Esophagus muscularis mucosa (tissue), 4 donors: ENCODE data around the gene AP4S1. TPM values are rescaled to one million over a fixed set of nuclear protein-coding genes. Genes with fewer than 3 reads are reported as not detected.
A peak's percentile ranks its signal among the peaks of the same experiment; 100 is the strongest.

Source experiments
- DNase-seq: peaks from one replicate; pipeline ENCODE4 v3.0.0-alpha.2; 2017; ENCODE audit errors: extremely low spot score
- H3K27ac ChIP-seq, 4 donors: fragments of 200-600 bp; sonication (generic); replicated peaks in 1 of 4; 1 replicate in 3 of 4; 2 replicates in 1 of 4; pipeline ENCODE4 v1.5.1; 2016 to 2019; ENCODE audit warnings: mild to moderate bottlenecking in 1 of 4
- H3K27me3 ChIP-seq, 4 donors: fragments of 200-600 bp; sonication (generic); one replicate each; pipeline versions ENCODE4 v1.5.1 to v1.6.0; 2016 to 2019
- H3K36me3 ChIP-seq, 4 donors: fragments of 200-600 bp; sonication (generic); one replicate each; pipeline ENCODE4 v1.5.1; 2016 to 2019
- H3K4me1 ChIP-seq, 4 donors: fragments of 200-600 bp; sonication (generic); one replicate each; pipeline ENCODE4 v1.5.1; 2016 to 2019
- H3K4me3 ChIP-seq, 4 donors: fragments of 200-600 bp; sonication (generic); 1 replicate in 2 of 4; 2 replicates in 2 of 4; pipeline ENCODE4 v1.5.1; 2016 to 2019; ENCODE audit warnings: mild to moderate bottlenecking in 4 of 4, moderate library complexity in 1 of 4
- H3K9me3 ChIP-seq, 4 donors: fragments of 200-600 bp; sonication (generic); 1 replicate in 3 of 4; 2 replicates in 1 of 4; pipeline ENCODE4 v1.5.1; 2016 to 2019
- CTCF ChIP-seq, 3 experiments: fragments of 200-600 bp in 2 of 3; fragments of 450-650 bp in 1 of 3; sonication (generic) in 2 of 3; IDR thresholded peaks; one replicate each; pipeline ENCODE4 v1.5.1; 2017 to 2019; ENCODE audit warnings: antibody characterized with exemption in 3 of 3, mild to moderate bottlenecking in 2 of 3, moderate library complexity in 1 of 3
- EP300 ChIP-seq: sonication (generic); formaldehyde crosslinking; IDR thresholded peaks from one replicate; pipeline ENCODE4 v1.6.1; 2017; ENCODE audit warnings: antibody characterized with exemption
- POLR2A ChIP-seq: fragments of 450-650 bp; IDR thresholded peaks from one replicate; pipeline ENCODE4 v1.6.1; 2017; ENCODE audit warnings: antibody characterized with exemption, moderate library complexity, mild to moderate bottlenecking, low read depth
- POLR2AphosphoS5 ChIP-seq, 2 donors: sonication (generic); formaldehyde crosslinking; IDR thresholded peaks; one replicate each; pipeline ENCODE4 v1.6.1; 2017; ENCODE audit warnings: antibody characterized with exemption in 2 of 2
- WGBS: methylation state at CpG from one replicate; pipeline ENCODE4 v1.1.5; 2018; 5-methylcytosine and 5-hydroxymethylcytosine counted together
- intact Hi-C: fragments of 100-400 bp; cut with DNase I; formaldehyde crosslinking; loops from one replicate; pipeline ENCODE4 v1.15.1; 2023
- total RNA-seq, 4 donors: library from RNA; depleted of rRNA; stranded (reverse); fragments of >200 nt; gene quantifications; one replicate each; pipeline versions ENCODE4 v1.1.0 to v1.2.1, GENCODE V29; 2016

The AP4S1 gene
- total RNA-seq, 4 donors from 2014 or later = 5.0 to 12.3 (median 9.3) TPM

- Histone ChIP-seq H3K4me3 (no peak overlapping the region), H3K27ac (no peak overlapping the region), H3K36me3 (peaks cover 0 to 4% (median 2%) of the 10 kb centered on the region in 4 donors), H3K9me3 (no peaks in the 10 kb centered on the region), H3K4me1 (peaks cover 10 to 53% (median 35%) of the 10 kb centered on the region in 4 donors), H3K27me3 (no peaks in the 10 kb centered on the region)
- no peak for DNase-seq
- intact Hi-C loops = no loop called here
- TF ChIP-seq EP300 = no peak
- no peak for TF ChIP-seq POLR2AphosphoS5 (IDR thresholded peaks at IDR 0.05)
- TF ChIP-seq CTCF (IDR thresholded peaks at IDR 0.05) = no peak
- TF ChIP-seq POLR2A = no peak
- WGBS = 95% methylated on average over 4 of the region's 4 CpGs
Observed at GRCh38 chr14:31013841-31014240, 11.6 kb upstream of the AP4S1 start.

GRCh38 chr14:31018057-31018645 lies 7.3 kb upstream of the AP4S1 start:
- Histone ChIP-seq H3K9me3 (no peaks in the 10 kb centered on the region), H3K27ac (no peak overlapping the region), H3K27me3 (no peaks in the 10 kb centered on the region), H3K4me3 (no peak overlapping the region), H3K36me3 (peaks cover 0 to 4% (median 0%) of the 10 kb centered on the region in 4 donors), H3K4me1 (peaks cover 18 to 67% (median 53%) of the 10 kb centered on the region in 4 donors)
- 82% methylated on average over 6 of the region's 6 CpGs for WGBS
- intact Hi-C loops = no loop called here
- no peak for DNase-seq
- TF ChIP-seq POLR2A (no peak), CTCF (IDR thresholded peaks at IDR 0.05) (no peak), EP300 (no peak), POLR2AphosphoS5 (IDR thresholded peaks at IDR 0.05) (no peak)

GRCh38 chr14:31020834-31021575 lies 4.4 kb upstream of the AP4S1 start:
- no peak overlapping the region for H3K4me3 ChIP-seq
- no peak for TF ChIP-seq EP300
- no peak for TF ChIP-seq POLR2AphosphoS5 (IDR thresholded peaks at IDR 0.05)
- no peak for TF ChIP-seq CTCF (IDR thresholded peaks at IDR 0.05)
- no peak for TF ChIP-seq POLR2A
- H3K27ac ChIP-seq = peak overlapping the region in 1 of 4 donors; percentile 8
- H3K9me3 ChIP-seq = no peaks in the 10 kb centered on the region
- peaks cover 22 to 72% (median 57%) of the 10 kb centered on the region in 4 donors for H3K4me1 ChIP-seq
- H3K27me3 ChIP-seq = peaks cover 0 to 3% (median 0%) of the 10 kb centered on the region in 4 donors
- peaks cover 0 to 4% (median 0%) of the 10 kb centered on the region in 4 donors for H3K36me3 ChIP-seq
- 85% methylated on average over 8 of the region's 8 CpGs for WGBS
- DNase-seq = no peak
- intact Hi-C loops = loop anchor here (5.0 kb wide), 1 partner anchor 34 kb away; no protein-coding TSS in a partner anchor

GRCh38 chr14:31021576-31021949 lies 3.9 kb upstream of the AP4S1 start:
- no peak for DNase-seq
- H3K27me3 ChIP-seq = peaks cover 0 to 3% (median 0%) of the 10 kb centered on the region in 4 donors
- TF ChIP-seq EP300 (no peak), POLR2A (no peak), CTCF (IDR thresholded peaks at IDR 0.05) (no peak), POLR2AphosphoS5 (IDR thresholded peaks at IDR 0.05) (no peak)
- intact Hi-C loops = loop anchor here (5.0 kb wide), 1 partner anchor 34 kb away; no protein-coding TSS in a partner anchor
- 80% methylated on average over 4 of the region's 4 CpGs for WGBS
- H3K9me3 ChIP-seq = no peaks in the 10 kb centered on the region
- H3K27ac ChIP-seq = peak overlapping the region in 1 of 4 donors; percentile 8
- H3K36me3 ChIP-seq = peaks cover 0 to 4% (median 0%) of the 10 kb centered on the region in 4 donors
- H3K4me1 ChIP-seq = peaks cover 20 to 70% (median 55%) of the 10 kb centered on the region in 4 donors
- H3K4me3 ChIP-seq = no peak overlapping the region
